Aorta (tissue), 5 donors: Measurements from ENCODE around the gene TCEA2. TPM values are rescaled to one million over a fixed set of nuclear protein-coding genes. Genes with fewer than 3 reads are reported as not detected.

Experiments
- ATAC-seq: fragments of 200-7000 bp; cut with Tn5 transposase; one replicate; pipeline ENCODE4 v1.9.1; 2022; ENCODE audit warnings: moderate library complexity; ENCODE audit not compliant: low FRiP score
- DNase-seq, 2 donors: peaks; one replicate each; pipeline ENCODE4 v3.0.0-alpha.2; 2020
- H3K27ac ChIP-seq, 2 donors: one replicate each; pipeline ENCODE4 v1.5.1; 2013; ENCODE audit warnings: low read length in 2 of 2, mild to moderate bottlenecking in 2 of 2, moderate library complexity in 2 of 2, control low read depth in 1 of 2, inconsistent platforms in 1 of 2, low read depth in 1 of 2
- H3K27me3 ChIP-seq, 2 donors: one replicate each; pipeline ENCODE4 v1.6.1; 2013; ENCODE audit warnings: control low read depth in 1 of 2, low read length in 1 of 2, mild to moderate bottlenecking in 1 of 2, moderate library complexity in 1 of 2; ENCODE audit not compliant: insufficient read depth in 2 of 2, control insufficient read depth in 1 of 2
- H3K36me3 ChIP-seq, 2 donors: one replicate each; pipeline ENCODE4 v1.6.1; 2013; ENCODE audit warnings: control low read depth in 1 of 2, low read length in 1 of 2, mild to moderate bottlenecking in 1 of 2; ENCODE audit not compliant: insufficient read depth in 2 of 2, control insufficient read depth in 1 of 2
- H3K4me1 ChIP-seq, 2 donors: one replicate each; pipeline ENCODE4 v1.6.1; 2013; ENCODE audit warnings: low read length in 2 of 2, control low read depth in 1 of 2, mild to moderate bottlenecking in 1 of 2, moderate library complexity in 1 of 2; ENCODE audit not compliant: insufficient read depth in 2 of 2, control insufficient read depth in 1 of 2
- H3K4me3 ChIP-seq, 2 donors: one replicate each; pipeline ENCODE4 v1.5.1; 2013; ENCODE audit warnings: low read length in 2 of 2, control low read depth in 1 of 2, mild to moderate bottlenecking in 1 of 2
- H3K9me3 ChIP-seq: one replicate; pipeline ENCODE4 v1.6.1; 2013; ENCODE audit warnings: mild to moderate bottlenecking, low read length; ENCODE audit not compliant: control insufficient read depth
- WGBS, 2 donors: extraction: QIAGEN DNeasy Blood & Tissue Kit; methylation state at CpG; one replicate each; pipeline ENCODE4 v1.1.7; 2013; 5-methylcytosine and 5-hydroxymethylcytosine counted together
- intact Hi-C, 2 donors: fragments of 100-400 bp; cut with DNase I; formaldehyde crosslinking; loops; one replicate each; pipeline versions ENCODE4 v1.14.2 to v1.15.0; 2022
- polyA plus RNA-seq, 2 donors: library from polyadenylated mRNA; stranded (reverse); fragments of 200-250 nt; gene quantifications; one replicate each; pipeline ENCODE4 v1.2.3, GENCODE V29; 2013
- total RNA-seq, 2 donors: library from RNA; stranded (reverse); fragmentation: NEBNext Ultra II Directional; extraction: Animal tissue kit (Norgen Biotek cat#: 25700); gene quantifications; one replicate each; pipeline ENCODE4 v1.2.1, GENCODE V29; 2021
- donor health status: healthy with polysubstance abuse.
- donor health status: Bipolar disorder and iron deficiency.
- donor health status: DM: no; HTN: no; CAD: no.
- donor health status: DM: no; HTN: no; CAD: no.
- donor health status: DM: yes; HTN: yes; CAD: no.

The TCEA2 gene
- total and polyA plus RNA-seq, 4 donors = 26.2 to 80.1 (median 58.3) TPM

DNA sequence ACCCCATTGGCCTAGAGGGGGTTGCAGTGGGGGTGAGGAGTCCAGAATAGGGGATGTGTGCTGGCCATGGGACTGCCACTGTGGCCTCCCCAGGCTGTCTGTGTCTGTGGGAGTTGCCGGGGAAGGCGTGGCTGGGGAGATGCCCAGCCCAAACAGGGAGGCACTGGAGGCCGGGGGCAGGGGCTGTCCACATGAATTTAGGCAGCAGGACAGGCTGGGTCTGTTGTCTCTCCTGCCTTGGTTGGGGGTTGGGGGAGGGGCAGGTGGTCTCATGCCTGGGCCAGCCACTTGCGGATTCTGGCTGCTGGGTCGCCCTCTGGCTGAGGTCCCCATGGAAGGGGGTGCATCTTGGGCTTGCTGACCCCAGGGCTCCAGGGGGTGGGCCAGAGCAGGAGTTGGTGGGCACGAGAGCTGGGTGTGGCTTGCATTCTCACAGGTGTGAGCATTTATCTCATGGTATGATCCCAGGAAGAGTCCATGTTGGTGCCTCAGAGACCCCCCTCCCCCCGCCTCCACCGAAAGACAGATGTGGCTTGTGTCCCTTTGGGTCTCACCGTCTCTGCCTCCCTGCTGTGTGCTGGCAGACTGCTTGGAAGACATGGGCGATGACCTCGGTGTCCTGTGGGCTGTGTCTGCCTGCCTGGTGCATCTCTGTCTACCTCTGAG, 17.5 kb upstream of the TCEA2 start:
- ATAC-seq (no peak), DNase-seq (no peak)
- no peaks in the 10 kb centered on the region for H3K36me3 ChIP-seq
- H3K9me3 ChIP-seq = no peaks in the 10 kb centered on the region
- intact Hi-C loops = no loop called here
- H3K4me3 ChIP-seq = no peak overlapping the region
- H3K4me1 ChIP-seq = no peaks in the 10 kb centered on the region
- H3K27ac ChIP-seq = no peak overlapping the region
- 71 to 78% methylated on average over 8 to 11 of the region's 11 CpGs for WGBS, 2 donors
- H3K27me3 ChIP-seq = no peaks in the 10 kb centered on the region

DNA sequence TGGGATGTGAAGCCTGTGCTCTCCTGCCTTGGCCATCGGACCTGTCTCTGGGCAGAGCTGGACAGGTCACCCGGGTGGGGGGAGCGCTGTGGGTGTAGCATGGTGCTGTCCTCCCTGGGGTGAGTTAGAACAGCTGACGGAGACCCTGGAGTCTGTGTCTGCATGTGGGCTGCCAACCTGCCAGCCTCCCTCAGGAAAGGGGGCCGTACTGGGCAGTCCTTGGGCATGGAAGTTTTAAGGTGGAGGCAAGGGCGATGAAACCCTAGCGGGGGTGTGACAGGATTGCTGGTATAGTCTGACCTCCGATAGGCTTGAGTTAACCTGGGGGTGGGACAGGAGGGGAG, 16.0 kb upstream of the TCEA2 start:
- WGBS, 2 donors = 78 to 79% methylated on average over 8 of the region's 8 CpGs
- no peaks in the 10 kb centered on the region for H3K27me3 ChIP-seq
- no peak overlapping the region for H3K4me3 ChIP-seq
- no peak for DNase-seq
- ATAC-seq = no peak
- no peaks in the 10 kb centered on the region for H3K36me3 ChIP-seq
- intact Hi-C loops = no loop called here
- H3K4me1 ChIP-seq = no peaks in the 10 kb centered on the region
- no peak overlapping the region for H3K27ac ChIP-seq
- no peaks in the 10 kb centered on the region for H3K9me3 ChIP-seq

DNA sequence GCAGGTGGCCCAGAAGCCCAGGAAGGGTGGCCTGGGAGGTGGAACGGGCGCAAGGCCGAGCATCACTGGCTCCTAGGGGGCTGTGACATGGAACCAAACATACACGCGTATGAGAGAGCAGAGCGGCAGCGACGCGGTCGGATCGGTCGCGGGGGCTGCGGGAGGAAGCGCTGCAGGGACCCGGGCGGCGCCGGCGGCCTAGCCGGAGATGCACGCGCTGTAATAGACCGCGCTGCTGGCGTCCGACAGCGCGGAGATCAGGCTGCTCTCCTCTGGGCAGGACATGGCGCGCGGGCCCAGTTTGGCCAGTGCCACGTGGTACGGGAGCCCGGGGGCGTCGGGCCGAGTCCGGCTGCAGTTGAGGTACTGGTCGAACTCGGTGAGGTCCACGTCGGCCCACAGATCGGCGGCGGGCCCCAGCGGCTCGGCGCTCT, 15.0 kb upstream of the TCEA2 start:
- Histone ChIP-seq H3K27me3 (no peaks in the 10 kb centered on the region), H3K9me3 (no peaks in the 10 kb centered on the region), H3K4me3 (no peak overlapping the region), H3K4me1 (no peaks in the 10 kb centered on the region), H3K36me3 (no peaks in the 10 kb centered on the region), H3K27ac (no peak overlapping the region)
- intact Hi-C loops = no loop called here
- WGBS, 2 donors = 12% methylated on average over 35 to 49 of the region's 49 CpGs
- no peak for DNase-seq
- no peak for ATAC-seq

DNA sequence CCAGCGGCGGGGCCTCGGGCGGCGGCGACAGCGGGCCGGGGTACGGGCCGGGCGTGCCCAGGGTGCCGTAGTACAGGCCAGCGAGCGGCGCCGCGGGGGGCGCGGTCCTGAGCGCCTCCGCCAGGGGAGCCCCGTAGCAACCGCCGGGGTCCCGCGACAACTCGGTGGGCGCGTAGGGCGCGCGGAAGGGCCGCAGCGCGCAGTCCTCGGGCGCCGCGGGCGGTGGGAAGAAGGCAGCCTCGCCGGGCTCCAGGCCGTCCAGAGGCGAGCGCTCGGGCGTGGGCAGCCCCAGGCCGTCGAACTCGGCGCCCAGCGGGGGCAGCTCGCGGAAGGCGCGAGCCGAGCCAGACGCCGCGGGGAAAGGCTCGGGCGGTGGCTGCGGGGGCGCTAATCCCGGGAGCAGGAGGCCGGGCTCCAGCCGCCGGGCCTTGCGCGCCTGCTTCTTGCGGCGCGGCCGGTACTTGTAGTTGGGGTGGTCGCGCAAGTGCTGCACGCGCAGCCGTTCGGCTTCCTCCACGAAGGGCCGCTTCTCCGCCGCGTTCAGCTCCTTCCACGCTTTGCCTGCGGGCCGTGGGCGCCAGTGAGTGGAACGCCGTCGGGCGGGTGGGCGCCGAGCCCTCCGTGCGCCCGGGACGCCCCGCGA, 14.5 kb upstream of the TCEA2 start:
- DNase-seq = no peak
- H3K4me3 ChIP-seq = no peak overlapping the region
- H3K27me3 ChIP-seq = no peaks in the 10 kb centered on the region
- no peaks in the 10 kb centered on the region for H3K36me3 ChIP-seq
- no peak overlapping the region for H3K27ac ChIP-seq
- no peak for ATAC-seq
- 1 to 3% methylated on average over 72 to 101 of the region's 101 CpGs for WGBS, 2 donors
- H3K9me3 ChIP-seq = no peaks in the 10 kb centered on the region
- intact Hi-C loops = no loop called here
- no peaks in the 10 kb centered on the region for H3K4me1 ChIP-seq

DNA sequence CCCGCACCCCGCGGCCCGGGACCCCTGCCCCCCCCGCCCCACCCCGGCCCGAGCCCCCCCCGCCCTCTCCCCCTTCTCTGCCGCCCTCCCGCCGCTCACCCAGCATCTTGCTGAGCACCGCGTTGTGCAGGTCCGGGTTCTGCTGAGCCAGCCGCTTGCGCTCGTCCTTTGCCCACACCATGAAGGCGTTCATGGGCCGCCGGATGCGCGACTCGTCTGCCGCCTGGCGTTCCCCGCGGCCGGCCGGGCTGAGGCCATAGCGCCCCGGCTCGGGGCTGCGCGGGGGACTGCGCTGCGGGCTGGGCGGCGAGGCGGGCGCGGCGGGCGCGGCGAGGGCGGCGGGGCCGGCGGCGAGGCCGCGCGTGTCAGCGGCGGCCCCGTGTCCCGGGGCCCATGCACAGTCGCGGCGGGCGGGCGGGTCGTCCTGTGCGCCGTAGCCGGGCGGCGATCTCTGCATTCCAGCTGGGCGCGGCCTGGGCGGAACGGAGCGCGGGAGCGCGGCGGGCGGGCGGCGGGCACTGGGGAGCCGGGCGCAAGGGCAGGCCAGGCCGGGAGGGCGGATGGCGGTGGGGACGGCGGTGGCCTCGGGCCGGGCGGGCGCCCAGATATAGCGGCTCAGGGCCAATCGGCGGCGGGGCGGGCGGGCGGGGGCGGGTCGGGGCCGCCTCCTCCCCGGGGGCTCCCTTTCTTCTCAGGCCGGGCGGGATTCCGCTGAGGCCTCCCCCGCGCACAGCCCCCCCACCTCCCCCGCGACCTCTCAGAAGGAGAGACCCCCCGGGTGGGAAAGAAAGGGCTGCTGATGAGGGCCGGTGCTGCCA, 13.7 kb upstream of the TCEA2 start, which contains the start of gene SOX18:
Gene SOX18 (minus strand): TSS at position 580 of the 818 bp plus-strand sequence. CDS start 123 bp downstream, at position 457.
- H3K27ac ChIP-seq = no peak within 1 kb of the TSS
- no peak for DNase-seq
- intact Hi-C loops = no loop called here
- ATAC-seq = no peak
- no peak within 1 kb of the TSS for H3K4me3 ChIP-seq
- WGBS, 2 donors = 1% methylated on average over 40 to 111 of the region's 111 CpGs
- H3K9me3 ChIP-seq = no peaks in the 10 kb centered on the region
- no peaks in the 10 kb centered on the region for H3K27me3 ChIP-seq
- H3K4me1 ChIP-seq = no peaks in the 10 kb centered on the region
- H3K36me3 ChIP-seq = no peaks in the 10 kb centered on the region

DNA sequence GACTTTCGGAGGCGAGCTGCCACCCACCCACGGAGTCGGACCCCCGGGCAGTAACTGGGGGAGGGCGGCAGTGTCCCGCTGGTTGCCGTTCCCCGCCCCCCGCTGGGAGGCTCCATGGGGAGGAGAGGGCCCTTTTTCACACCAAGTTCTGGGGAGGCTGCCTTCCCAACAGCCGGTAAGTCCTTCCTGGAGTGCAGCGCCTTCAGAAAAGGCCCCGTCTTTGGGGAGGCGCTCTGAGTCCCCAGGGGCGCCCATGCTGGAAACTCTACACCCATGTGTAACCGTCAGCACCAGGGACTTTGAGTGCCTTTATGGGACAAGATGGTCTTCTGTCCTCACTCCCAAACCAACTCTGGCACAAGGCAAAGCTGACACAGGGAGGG, 13.1 kb upstream of the TCEA2 start:
- 34 to 41% methylated on average over 12 to 16 of the region's 16 CpGs for WGBS, 2 donors
- Histone ChIP-seq H3K36me3 (no peaks in the 10 kb centered on the region), H3K27ac (no peak overlapping the region), H3K4me1 (no peaks in the 10 kb centered on the region), H3K9me3 (no peaks in the 10 kb centered on the region), H3K4me3 (no peak overlapping the region), H3K27me3 (no peaks in the 10 kb centered on the region)
- DNase-seq (no peak), ATAC-seq (no peak)
- intact Hi-C loops = no loop called here

DNA sequence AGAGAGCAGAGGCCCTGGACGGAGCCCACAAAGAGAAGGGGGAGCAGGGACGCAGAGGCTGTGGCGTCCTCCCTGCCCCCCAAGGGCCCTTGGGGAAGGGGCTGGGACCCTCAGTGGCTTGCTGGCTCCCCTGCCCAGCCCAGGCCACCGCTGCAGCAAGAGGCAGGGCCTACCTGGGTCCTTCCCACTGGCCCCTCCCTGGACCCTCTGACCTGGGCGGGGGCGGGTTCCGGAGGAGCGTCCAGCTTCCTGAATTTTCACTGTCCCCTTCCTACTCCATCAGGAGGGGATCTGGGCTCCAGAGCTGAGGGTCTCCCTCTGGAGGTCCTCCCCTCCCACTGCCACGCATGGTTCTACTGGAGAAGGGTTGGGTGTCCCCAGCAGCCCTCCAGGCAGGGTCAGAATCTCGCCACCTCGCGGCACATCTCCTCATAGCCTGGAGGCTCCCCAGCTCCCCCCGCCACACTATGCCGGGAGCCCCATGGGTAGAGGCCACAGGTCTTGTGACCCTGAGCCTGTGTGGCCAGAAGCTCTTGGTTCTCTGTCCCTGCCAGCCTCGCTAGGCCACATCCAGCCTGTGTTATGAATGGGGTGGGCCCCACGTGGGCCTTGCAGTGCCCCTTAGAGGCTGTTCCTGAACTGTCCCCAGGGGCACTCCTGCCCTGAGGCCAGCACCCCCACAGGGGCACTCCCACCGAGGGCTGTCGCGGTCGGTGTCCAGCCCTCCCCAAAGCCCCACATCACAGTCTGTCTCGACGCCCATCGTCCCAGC, 12.6 kb upstream of the TCEA2 start:
- H3K27ac ChIP-seq = no peak overlapping the region
- no peaks in the 10 kb centered on the region for H3K4me1 ChIP-seq
- ATAC-seq = no peak
- 87 to 89% methylated on average over 22 to 23 of the region's 23 CpGs for WGBS, 2 donors
- no peak for DNase-seq
- no peaks in the 10 kb centered on the region for H3K36me3 ChIP-seq
- no peaks in the 10 kb centered on the region for H3K27me3 ChIP-seq
- no peaks in the 10 kb centered on the region for H3K9me3 ChIP-seq
- intact Hi-C loops = no loop called here
- no peak overlapping the region for H3K4me3 ChIP-seq

DNA sequence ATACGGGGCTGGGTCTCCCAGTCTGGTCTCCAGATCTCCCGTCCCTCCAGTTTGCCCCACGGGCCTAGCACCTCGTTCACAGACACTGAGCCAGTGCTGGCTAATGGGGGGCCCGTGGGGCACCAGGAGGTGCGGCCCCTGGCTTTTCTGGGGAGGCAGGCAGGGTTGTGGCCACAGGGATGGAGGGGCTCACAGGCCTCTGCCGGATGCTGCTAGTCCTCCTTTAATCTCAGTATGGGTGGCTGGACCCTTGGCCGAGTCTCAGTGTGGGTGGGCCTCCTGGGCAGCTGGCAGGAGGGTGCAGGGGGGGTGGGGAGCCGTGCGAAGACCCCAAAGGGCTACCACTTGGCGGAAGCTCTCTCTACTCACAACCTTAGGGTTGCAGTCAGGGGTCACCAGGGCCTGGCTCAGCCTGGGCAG, 12.0 kb upstream of the TCEA2 start:
- Histone ChIP-seq H3K27ac (no peak overlapping the region), H3K9me3 (no peaks in the 10 kb centered on the region), H3K4me1 (no peaks in the 10 kb centered on the region), H3K4me3 (no peak overlapping the region), H3K27me3 (no peaks in the 10 kb centered on the region), H3K36me3 (no peaks in the 10 kb centered on the region)
- 88 to 92% methylated on average over 11 of the region's 11 CpGs for WGBS, 2 donors
- no peak for DNase-seq
- ATAC-seq = no peak
- intact Hi-C loops = no loop called here
